ENCODE data around the gene GDF7. TPM values are rescaled to one million over a fixed set of nuclear protein-coding genes. Genes with fewer than 3 reads are reported as not detected.

Gene GDF7
- total and polyA plus RNA-seq, 2 of the 4 experiments (the other 2 are of a cell fraction): under 0.01 to 0.02 TPM

DNA sequence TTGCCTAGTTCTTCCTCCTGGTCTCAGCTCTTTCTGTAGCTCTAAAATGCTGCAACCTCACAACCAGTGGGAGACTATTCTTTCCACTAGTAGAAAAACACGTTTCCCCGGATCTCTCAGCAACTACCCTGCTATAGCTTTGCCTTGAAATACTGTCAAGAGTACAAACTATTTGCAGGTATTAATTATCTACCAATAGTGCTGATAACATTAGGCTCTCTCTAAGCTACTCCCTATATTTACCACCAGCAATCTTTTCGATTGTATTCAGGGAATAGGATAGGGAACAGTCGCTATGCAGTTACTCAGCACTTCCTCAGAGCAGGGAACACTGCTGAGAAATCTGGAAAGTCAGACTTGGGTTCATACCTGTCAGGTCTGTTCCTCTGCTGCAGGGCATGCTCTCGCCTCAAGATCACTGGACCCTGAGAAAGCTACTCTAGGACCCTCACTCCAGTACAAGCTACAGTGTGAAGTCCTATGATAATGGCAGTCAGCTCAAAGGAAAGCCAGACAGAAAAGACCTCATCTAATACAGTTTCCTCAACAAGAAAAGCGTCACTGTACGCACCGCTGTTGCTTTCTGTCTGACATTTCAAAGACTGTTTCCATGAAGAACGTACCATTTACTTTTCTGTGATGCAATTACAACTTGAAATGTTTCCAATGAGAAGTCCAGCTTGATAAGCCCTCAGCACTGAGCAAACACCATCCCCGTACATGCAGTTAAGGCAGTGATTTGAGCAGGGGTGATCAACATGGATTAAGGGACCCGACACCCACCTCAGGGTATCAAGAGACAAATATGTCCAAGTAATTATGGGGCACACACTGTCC is 22.7 kb downstream of the GDF7 start:
- H3K79me1 ChIP-seq (ENCODE audit: low read depth in 1 of 2, low read length in 2 of 2): no peaks in the 10 kb centered on the region
- H3K9me1 ChIP-seq (ENCODE audit: insufficient read depth, low read length): no peaks in the 10 kb centered on the region; the same call in 1 of the 2 replicates
- H2BK15ac ChIP-seq (ENCODE audit: low read depth, low read length): no peak overlapping the region
- no peak overlapping the region for H2BK5ac ChIP-seq (ENCODE audit: low read depth, low read length, poor library complexity, severe bottlenecking)
- H2AK9ac ChIP-seq (replicated peaks; ENCODE audit: low read depth, low read length, poor library complexity): no peak overlapping the region
- no peak overlapping the region for H3K9ac ChIP-seq (ENCODE audit: low read depth, low read length)
- no peak for TF ChIP-seq MAFK (IDR thresholded peaks at IDR 0.05; ENCODE audit: low read depth, low read length)
- TF ChIP-seq MXI1 (IDR thresholded peaks at IDR 0.05; ENCODE audit: borderline replicate concordance, low read depth, low read length): no peak
- TF ChIP-seq RCOR1 (IDR thresholded peaks at IDR 0.05; ENCODE audit: insufficient replicate concordance, low read length): no peak
- no peak for TF ChIP-seq POLR2A (IDR thresholded peaks at IDR 0.05; ENCODE audit: low read depth, low read length)
- no peak overlapping the region for H4K8ac ChIP-seq (ENCODE audit: low read depth in 2 of 2, low read length in 2 of 2)
- no peak overlapping the region for H3K14ac ChIP-seq (replicated peaks; ENCODE audit: low read depth, low read length)
- ATAC-seq (ENCODE audit: low read depth): no peak
- no peak overlapping the region for H3K27ac ChIP-seq (ENCODE audit: insufficient read depth, low read length)
- H3K4me2 ChIP-seq (ENCODE audit: low read depth, low read length): no peak overlapping the region
- BruUV-seq (replicated peaks): no TSS peak
- no peak overlapping the region for H2AFZ ChIP-seq (replicated peaks; ENCODE audit: low read length, poor library complexity)
- no peak overlapping the region for H2BK20ac ChIP-seq (ENCODE audit: low read depth, low read length)
- no peak overlapping the region for H3K23ac ChIP-seq (ENCODE audit: low read depth, low read length)
- in situ Hi-C loops (cut with MboI; ENCODE audit: low sequenced_read_pairs) (no loop called here), intact Hi-C loops (cut with micrococcal nuclease) (loop anchor here (5.0 kb wide), 1 partner anchor 63 kb away; no protein-coding TSS in a partner anchor), dilution Hi-C loops (cut with HindIII; ENCODE audit: low sequenced_read_pairs, unreplicated experiment) (loop anchor here (25.0 kb wide), 1 partner anchor 248 kb away; no protein-coding TSS in a partner anchor)
- H4K5ac ChIP-seq (ENCODE audit: low read depth, low read length): no peak overlapping the region
- H4K20me1 ChIP-seq (ENCODE audit: insufficient read depth, low read length): no peaks in the 10 kb centered on the region
- no peak overlapping the region for H2BK120ac ChIP-seq (ENCODE audit: low read depth, low read length)
- H3K9me3 ChIP-seq (ENCODE audit: control insufficient read depth, insufficient read depth, low read length): no peaks in the 10 kb centered on the region
- H3K56ac ChIP-seq (ENCODE audit: extremely low read depth, insufficient read depth, low read length): no peak overlapping the region
- H3K27me3 ChIP-seq (ENCODE audit: control insufficient read depth, insufficient read depth, low read length): no peaks in the 10 kb centered on the region
- ChIA-PET POLR2A (ENCODE audit: unreplicated experiment) (no interaction called here), CTCF (no interaction called here)
- no peak overlapping the region for H3K4me3 ChIP-seq (ENCODE audit: insufficient read depth, low read depth, low read length)
- H2AK5ac ChIP-seq (ENCODE audit: low read depth, low read length): no peak overlapping the region
- peaks cover 5% of the 10 kb centered on the region for H3K36me3 ChIP-seq (ENCODE audit: control insufficient read depth, insufficient read depth, low read length)
- WGBS, 2 experiments (ENCODE audit: extremely low coverage in 2 of 2, insufficient read length in 1 of 2): 68% methylated on average over 6 of the region's 11 CpGs; no CpG with 5 or more reads in 1 of the 2 experiments
- DNase-seq: no peak
- no peak overlapping the region for H3K18ac ChIP-seq (ENCODE audit: low read depth, low read length)
- H3K4ac ChIP-seq (ENCODE audit: low read depth, low read length): no peak overlapping the region
- no peak overlapping the region for H4K91ac ChIP-seq (ENCODE audit: insufficient read depth, low read depth, low read length)
- 0 out of 2 replicates have a peak, but pooled peaks cover 3% of the 10 kb centered on the region for H3K4me1 ChIP-seq (ENCODE audit: control insufficient read depth, insufficient read depth, low read length)

Measured in IMR-90 (cell line).